SK-N-SH (cell line): Measurements from ENCODE around the gene KRT9. TPM values are rescaled to one million over a fixed set of nuclear protein-coding genes. Genes with fewer than 3 reads are reported as not detected.

ENCODE experiments used
- CTCF ChIA-PET: fragments of 300-600, 350-600 bp; formaldehyde crosslinking; extraction: SDS; loops from one replicate; lab custom pipeline; 2021; lab: Yijun Ruan, JAX
- POLR2A ChIA-PET: fragments of 350-600 bp; sonication (Branson Sonifier 250); formaldehyde crosslinking; extraction: SDS; loops from one replicate; lab custom pipeline; 2020; ENCODE audit warnings: antibody characterized with exemption, inconsistent platforms; lab: Yijun Ruan, JAX
- DNase-seq: peaks from one replicate; pipeline ENCODE4 v3.0.0; 2012
- H2AFZ ChIP-seq: fragments of 200-600 bp; sonication (generic); 2 replicates; pipeline ENCODE4 v1.8.1; 2016; ENCODE audit warnings: antibody characterized with exemption, mild to moderate bottlenecking, low read depth
- H3F3A ChIP-seq: fragments of 200-600 bp; sonication (generic); replicated peaks from 2 replicates; pipeline ENCODE3; 2016; ENCODE audit warnings: antibody characterized with exemption, mild to moderate bottlenecking; ENCODE audit not compliant: insufficient read depth
- H3K27ac ChIP-seq, 2 experiments: fragments of 200-500 bp in 1 of 2; fragments of 200-600 bp in 1 of 2; sonication (Bioruptor generic) in 1 of 2; sonication (generic), shearing (Covaris generic) in 1 of 2; 2 replicates each; pipeline versions ENCODE4 v1.5.1 to v1.6.1; 2014 to 2016; ENCODE audit warnings: low read depth in 2 of 2, inconsistent platforms in 1 of 2, low read length in 1 of 2, mild to moderate bottlenecking in 1 of 2, mixed read lengths in 1 of 2
- H3K27me3 ChIP-seq: fragments of 200-600 bp; sonication (generic), shearing (Covaris generic); 2 replicates; pipeline ENCODE4 v1.6.1; 2016; ENCODE audit warnings: mixed run types; ENCODE audit not compliant: insufficient read depth
- H3K36me3 ChIP-seq, 2 experiments: fragments of 200-500 bp in 1 of 2; fragments of 200-600 bp in 1 of 2; sonication (Bioruptor generic) in 1 of 2; sonication (generic) in 1 of 2; replicated peaks in 1 of 2; 2 replicates each; pipeline versions ENCODE3 to v1.5.1; 2014 to 2016; ENCODE audit warnings: low read length in 1 of 2, mild to moderate bottlenecking in 1 of 2; ENCODE audit not compliant: insufficient read depth in 2 of 2, control insufficient read depth in 1 of 2
- H3K4me1 ChIP-seq, 2 experiments: fragments of 200-500 bp in 1 of 2; fragments of 200-600 bp in 1 of 2; sonication (Bioruptor generic) in 1 of 2; sonication (generic), shearing (Covaris generic) in 1 of 2; 2 replicates each; pipeline versions ENCODE4 v1.5.1 to v1.6.1; 2014 to 2016; ENCODE audit warnings: low read depth in 1 of 2, low read length in 1 of 2, mixed run types in 1 of 2; ENCODE audit not compliant: insufficient read depth in 2 of 2, control insufficient read depth in 1 of 2
- H3K4me2 ChIP-seq: fragments of 200-600 bp; sonication (generic), shearing (Covaris generic); 2 replicates; pipeline ENCODE4 v1.6.1; 2017; ENCODE audit warnings: mixed run types
- H3K4me3 ChIP-seq, 2 experiments: fragments of 200-500 bp in 1 of 2; fragments of 200-600 bp in 1 of 2; sonication (Bioruptor generic) in 1 of 2; sonication (generic), shearing (Covaris generic) in 1 of 2; 2 replicates each; pipeline versions ENCODE4 v1.5.1 to v1.8.1; 2014 to 2016; ENCODE audit warnings: low read depth in 2 of 2, inconsistent platforms in 1 of 2, low read length in 1 of 2, mild to moderate bottlenecking in 1 of 2, mixed read lengths in 1 of 2, moderate library complexity in 1 of 2
- H3K79me2 ChIP-seq: fragments of 200-600 bp; sonication (generic); 2 replicates; pipeline ENCODE4 v1.8.1; 2017; ENCODE audit warnings: mild to moderate bottlenecking; ENCODE audit not compliant: insufficient read depth
- H3K9ac ChIP-seq: fragments of 200-600 bp; sonication (generic); 2 replicates; pipeline ENCODE4 v1.6.1; 2017; ENCODE audit warnings: mixed run types
- H3K9me2 ChIP-seq: fragments of 200-600 bp; sonication (generic); 2 replicates; pipeline ENCODE4 v1.6.1; 2017; ENCODE audit warnings: mixed run types
- H3K9me3 ChIP-seq: fragments of 200-600 bp; sonication (generic); 2 replicates; pipeline ENCODE4 v1.6.1; 2017; ENCODE audit warnings: mixed run types, mild to moderate bottlenecking, moderate library complexity
- H4K20me1 ChIP-seq: fragments of 200-600 bp; sonication (generic); 2 replicates; pipeline ENCODE4 v1.6.1; 2017; ENCODE audit warnings: mild to moderate bottlenecking, mixed run types; ENCODE audit not compliant: insufficient read depth
- CHD2 ChIP-seq: fragments of 150-350 bp; IDR thresholded peaks from 2 replicates; pipeline ENCODE4 v1.6.1; 2018; ENCODE audit warnings: low read length; ENCODE audit not compliant: partially characterized antibody
- CTCF ChIP-seq: fragments of 200-600 bp; sonication (generic); IDR thresholded peaks from 2 replicates; pipeline ENCODE4 v1.6.1; 2017; ENCODE audit warnings: antibody characterized with exemption, mild to moderate bottlenecking, moderate library complexity
- ELF1 ChIP-seq: IDR thresholded peaks from 2 replicates; pipeline ENCODE4 v1.4.0; 2012
- EP300 ChIP-seq, 2 experiments: IDR thresholded peaks; 2 replicates each; pipeline versions ENCODE4 v1.4.0 to v1.6.1; 2012; ENCODE audit warnings: borderline replicate concordance in 1 of 2, low read depth in 1 of 2, low read length in 1 of 2
- FOXJ3 ChIP-seq: sonication (generic); formaldehyde crosslinking; IDR thresholded peaks from 2 replicates; pipeline ENCODE4 v1.5.1; 2020; ENCODE audit warnings: mild to moderate bottlenecking, missing genetic modification reagents
- JUND ChIP-seq: IDR thresholded peaks from 2 replicates; pipeline ENCODE4 v1.4.0; 2012
- MAX ChIP-seq: IDR thresholded peaks from 2 replicates; pipeline ENCODE4 v1.4.0; 2012; ENCODE audit warnings: low read depth
- MXI1 ChIP-seq: IDR thresholded peaks from 2 replicates; pipeline ENCODE4 v1.6.1; 2012; ENCODE audit warnings: mild to moderate bottlenecking, low read depth, low read length, improper control_type of control experiment
- NFIC ChIP-seq: IDR thresholded peaks from 2 replicates; pipeline ENCODE4 v1.4.0; 2012; ENCODE audit warnings: borderline replicate concordance
- NRF1 ChIP-seq: IDR thresholded peaks from 2 replicates; pipeline ENCODE4 v1.6.1; 2012; ENCODE audit warnings: low read depth, mild to moderate bottlenecking, low read length
- PBX3 ChIP-seq: IDR thresholded peaks from 2 replicates; pipeline ENCODE4; 2012
- POLR2AphosphoS5 ChIP-seq: IDR thresholded peaks from 2 replicates; pipeline ENCODE4 v1.6.1; 2012; ENCODE audit warnings: low read depth, low read length
- RXRA ChIP-seq: IDR thresholded peaks from 2 replicates; pipeline ENCODE4 v1.4.0; 2012; ENCODE audit warnings: low read depth, mild to moderate bottlenecking, borderline replicate concordance
- SIN3A ChIP-seq: IDR thresholded peaks from 2 replicates; pipeline ENCODE4 v1.6.1; 2012; ENCODE audit warnings: low read depth, mild to moderate bottlenecking, low read length, moderate library complexity, borderline replicate concordance
- TEAD4 ChIP-seq: IDR thresholded peaks from 2 replicates; pipeline ENCODE4 v1.4.0; 2012; ENCODE audit warnings: mild to moderate bottlenecking, borderline replicate concordance; ENCODE audit not compliant: insufficient read depth
- USF2 ChIP-seq: fragments of 150-350 bp; IDR thresholded peaks from 2 replicates; pipeline ENCODE4 v1.6.1; 2017; ENCODE audit warnings: antibody characterized with exemption, low read length, low read depth, borderline replicate concordance
- YY1 ChIP-seq: IDR thresholded peaks from 2 replicates; pipeline ENCODE4 v1.4.0; 2012; ENCODE audit warnings: low read depth, mild to moderate bottlenecking
- ZBTB33 ChIP-seq: IDR thresholded peaks from 2 replicates; pipeline ENCODE4 v1.4.0; 2012; ENCODE audit warnings: low read depth, borderline replicate concordance
- WGBS: methylation state at CpG from one replicate; pipeline ENCODE4 v1.1.6; 2017; ENCODE audit warnings: low lambda C conversion rate; 5-methylcytosine and 5-hydroxymethylcytosine counted together
- polyA plus RNA-seq, 3 experiments: library from polyadenylated mRNA; depleted of rRNA; stranded (reverse); fragments of >200 nt; gene quantifications; 2 replicates each; pipeline ENCODE4 v1.2.3, GENCODE V29; 2012

The KRT9 gene
- polyA plus RNA-seq, 1 of the 3 experiments (the other 2 are of a cell fraction): not detected

- TF ChIP-seq ZBTB33: no peak
- no peak for TF ChIP-seq PBX3
- no peak for TF ChIP-seq CHD2
- TF ChIP-seq MAX: no peak
- TF ChIP-seq TEAD4: no peak
- TF ChIP-seq CTCF: no peak
These were observed 19.4 kb downstream of the KRT9 start (continued) for GRCh38 chr17:41552455-41552854.

- ChIA-PET CTCF (interaction anchor here (3.2 to 25.5 kb wide), 9 partner anchors 27 to 695 kb away, joined by 24 to 646 read pairs (median 67); partner anchors contain the start of gene KRT15), POLR2A (no interaction called here)
- Histone ChIP-seq H3K4me2 (no peak overlapping the region), H3K9me2 (no peaks in the 10 kb centered on the region), H3K27me3 (peaks cover 10% of the 10 kb centered on the region; the same call in 1 of the 2 replicates), H3K9ac (no peak overlapping the region), H3K9me3 (no peaks in the 10 kb centered on the region), H4K20me1 (no peaks in the 10 kb centered on the region), H3F3A (peaks cover 19% of the 10 kb centered on the region), H3K27ac (no peak overlapping the region), H2AFZ (no peak overlapping the region), H3K36me3 (no peaks in the 10 kb centered on the region), H3K79me2 (no peaks in the 10 kb centered on the region), H3K4me1 (peaks cover 17 to 21% of the 10 kb centered on the region in 2 experiments; a peak in 3 of 4 replicates), H3K4me3 (no peak overlapping the region)
- no peak for TF ChIP-seq JUND
- no peak for DNase-seq
- WGBS: 56% methylated on average over 5 of the region's 5 CpGs
These were observed 20.5 kb downstream of the KRT9 start for GRCh38 chr17:41551365-41551764.

- POLR2A ChIA-PET: interaction anchor here (0.6 to 1.6 kb wide), 8 partner anchors 19 to 120 kb away, joined by 3 to 10 read pairs (median 4); no protein-coding TSS in a partner anchor
These were observed 22.2 kb downstream of the KRT9 start for GRCh38 chr17:41549596-41550039.

More at GRCh38 chr17:41549596-41550039, 22.2 kb downstream of the KRT9 start:
- CTCF ChIA-PET: interaction anchor here (0.5 to 25.5 kb wide), 111 partner anchors 9 to 935 kb away, joined by 3 to 646 read pairs (median 7); partner anchors contain the start of genes EIF1, KRT12, KRT13 and KRT15
- no peak overlapping the region for H3K27ac ChIP-seq
- H3K36me3 ChIP-seq: no peaks in the 10 kb centered on the region
- H3K4me3 ChIP-seq: no peak overlapping the region
- TF ChIP-seq ELF1 (no peak), NFIC (no peak), SIN3A (no peak), POLR2AphosphoS5 (no peak), EP300 (IDR thresholded peaks at IDR 0.05; ENCODE audit: borderline replicate concordance in 1 of 2, low read depth in 1 of 2, low read length in 1 of 2) (no peak), PBX3 (no peak), MXI1 (no peak), YY1 (no peak), USF2 (no peak), FOXJ3 (CRISPR knock-in tag) (no peak), RXRA (no peak), NRF1 (no peak)
- H4K20me1 ChIP-seq: no peaks in the 10 kb centered on the region
- H3K4me1 ChIP-seq: peaks cover 17 to 24% of the 10 kb centered on the region in 2 experiments; a peak in 3 of 4 replicates
- WGBS: 86% methylated on average over 8 of the region's 8 CpGs
- peaks cover 6% of the 10 kb centered on the region; the same call in 1 of the 2 replicates for H3K27me3 ChIP-seq
- H3K9me2 ChIP-seq: no peaks in the 10 kb centered on the region
- H3K79me2 ChIP-seq: no peaks in the 10 kb centered on the region
- no peaks in the 10 kb centered on the region for H3K9me3 ChIP-seq
- H2AFZ ChIP-seq: no peak overlapping the region
- no peak overlapping the region for H3K4me2 ChIP-seq
- H3F3A ChIP-seq: peaks cover 15% of the 10 kb centered on the region
- H3K9ac ChIP-seq: no peak overlapping the region
- DNase-seq: no peak
